ENCODE results near the gene NAIF1. TPM values are rescaled to one million over a fixed set of nuclear protein-coding genes. Genes with fewer than 3 reads are reported as not detected.

Gene NAIF1
- total and polyA plus RNA-seq, 10 of the 15 experiments (the other 5 are each of a cell fraction or from before 2014, with no cell fraction given): 2.4 to 14.2 (median 7.1) TPM

- SMC1A ChIA-PET (ENCODE audit: uncharacterized antibody, unreplicated experiment): no interaction called here
- POLR2A ChIA-PET: interaction anchor here (1.0 kb wide), 2 partner anchors 8 to 33 kb away, joined by 3 read pairs; no protein-coding TSS in a partner anchor
- peaks cover 28% of the 10 kb centered on the region for H3K79me2 ChIP-seq (ENCODE audit: control insufficient read depth, insufficient read depth, low read length)
- RAD21 ChIA-PET (ENCODE audit: unreplicated experiment): no interaction called here
- H4K20me1 ChIP-seq (ENCODE audit: control insufficient read depth, insufficient read depth): peaks cover 3% of the 10 kb centered on the region; the same call in 1 of the 2 replicates
- peaks cover 25% of the 10 kb centered on the region for H3K4me1 ChIP-seq (ENCODE audit: control insufficient read depth, insufficient read depth, low read length)
- ATAC-seq (no peak), FAIRE-seq (no peak), DNase-seq (ENCODE audit: low read depth, low spot score) (no peak)
- CTCF ChIA-PET: interaction anchor here (1.0 to 2.3 kb wide), 5 partner anchors 19 to 409 kb away, joined by 3 to 10 read pairs (median 4); no protein-coding TSS in a partner anchor
- no peak overlapping the region for H3K9ac ChIP-seq (ENCODE audit: control insufficient read depth, insufficient read depth, low read length)
- in situ Hi-C loops (cut with MboI) (no loop called here), intact Hi-C loops (cut with micrococcal nuclease; ENCODE audit: unreplicated experiment) (no loop called here)
- H3K9me3 ChIP-seq (replicated peaks; ENCODE audit: control insufficient read depth, insufficient read depth, low read length): no peaks in the 10 kb centered on the region
- TF ChIP-seq KAT2A (conservative IDR thresholded peaks at IDR 0.05; ENCODE audit: control insufficient read depth, low read depth, low read length) (no peak), CREM (IDR thresholded peaks at IDR 0.05; ENCODE audit: low read depth) (no peak), RAD21 (IDR thresholded peaks at IDR 0.05; ENCODE audit: insufficient read depth, low read depth, low read length) (no peak), WRNIP1 (IDR thresholded peaks at IDR 0.05; ENCODE audit: borderline replicate concordance, low read depth, low read length) (no peak), PAX5 (IDR thresholded peaks at IDR 0.05; ENCODE audit: borderline replicate concordance, low read depth, low read length) (no peak), NKRF (conservative IDR thresholded peaks at IDR 0.05) (no peak), SMC3 (IDR thresholded peaks at IDR 0.05; ENCODE audit: borderline replicate concordance, low read length) (no peak), RBBP5 (conservative IDR thresholded peaks at IDR 0.05) (no peak)
- H2AFZ ChIP-seq (ENCODE audit: control insufficient read depth, low read depth, low read length): no peak overlapping the region
- no peak overlapping the region for H3K4me2 ChIP-seq (ENCODE audit: control insufficient read depth, insufficient read depth)
- no peak overlapping the region for H3K27ac ChIP-seq (ENCODE audit: control insufficient read depth, insufficient read depth)
- H3K27me3 ChIP-seq (replicated peaks in 1 of 2; ENCODE audit: control insufficient read depth in 2 of 2, insufficient read depth in 2 of 2, low read length in 1 of 2): no peaks in the 10 kb centered on the region
- no TSS peak for BruUV-seq (replicated peaks)
- 91% methylated on average over 19 of the region's 19 CpGs for WGBS (ENCODE audit: insufficient coverage, insufficient replicate concordance, low lambda C conversion rate, missing lambda C conversion rate)
- H3K36me3 ChIP-seq (ENCODE audit: control insufficient read depth in 2 of 2, insufficient read depth in 2 of 2, low read length in 1 of 2): peaks cover 10 to 23% of the 10 kb centered on the region in 2 experiments; a peak in 3 of 4 replicates
- H3K4me3 ChIP-seq: no peak overlapping the region
Observed at GRCh38 chr9:128096616-128097536, 29.8 kb upstream of the NAIF1 start.
